Caco-2 (cell line): ENCODE measurements around the gene TNFRSF4. TPM values are rescaled to one million over a fixed set of nuclear protein-coding genes. Genes with fewer than 3 reads are reported as not detected.

Experiments used
- BruUV-seq: library from RNA; stranded (reverse); fragments of 400-500 nt; replicated peaks from 2 replicates; lab custom pipeline; 2021; lab: Mats Ljungman, UMichigan
- CTCF ChIA-PET: fragments of 300-600 bp; sonication (Branson Sonifier 250); formaldehyde crosslinking; loops from one replicate; lab custom pipeline; 2022; ENCODE audit warnings: antibody characterized with exemption; lab: Charles Lee
- POLR2A ChIA-PET: fragments of 300-600 bp; sonication (Branson Sonifier 250); formaldehyde crosslinking; loops from one replicate; lab custom pipeline; 2022; ENCODE audit warnings: antibody characterized with exemption; lab: Charles Lee
- DNase-seq, 2 experiments: peaks; one replicate each; pipeline versions ENCODE4 v3.0.0 to v3.0.0-alpha.2; 2020 to 2022
- H3K27me3 ChIP-seq: replicated peaks from 2 replicates; pipeline ENCODE4 v1.6.0; 2011; ENCODE audit warnings: low read length; ENCODE audit not compliant: control insufficient read depth, insufficient read depth
- H3K36me3 ChIP-seq: 2 replicates; pipeline ENCODE4 v1.5.1; 2011; ENCODE audit warnings: low read length; ENCODE audit not compliant: control insufficient read depth, insufficient read depth
- H3K4me1 ChIP-seq: fragments of 250-450 bp; sonication (Bioruptor Pico); 2 replicates; pipeline ENCODE4 v1.5.1; 2020; ENCODE audit warnings: mild to moderate bottlenecking
- H3K4me3 ChIP-seq: 2 replicates; pipeline ENCODE4 v1.5.1; 2011; ENCODE audit warnings: low read depth, mild to moderate bottlenecking, control low read depth, low read length
- H3K9me3 ChIP-seq: fragments of 250-450 bp; sonication (Bioruptor Pico); 2 replicates; pipeline ENCODE4 v1.5.1; 2020; ENCODE audit warnings: mild to moderate bottlenecking, moderate library complexity
- H3K27ac Mint-ChIP-seq: one replicate; pipeline ENCODE4 v1.8.0; 2022; ENCODE audit warnings: mixed read lengths; ENCODE audit not compliant: unreplicated experiment
- H3K27me3 Mint-ChIP-seq: one replicate; pipeline ENCODE4 v1.8.0; 2022; ENCODE audit warnings: mixed read lengths; ENCODE audit not compliant: insufficient read depth, unreplicated experiment
- H3K36me3 Mint-ChIP-seq: one replicate; pipeline ENCODE4 v1.8.0; 2022; ENCODE audit warnings: mild to moderate bottlenecking, mixed read lengths; ENCODE audit not compliant: insufficient read depth, unreplicated experiment
- H3K4me1 Mint-ChIP-seq: one replicate; pipeline ENCODE4 v1.8.0; 2022; ENCODE audit warnings: low read depth, mixed read lengths; ENCODE audit not compliant: unreplicated experiment
- H3K4me3 Mint-ChIP-seq: one replicate; pipeline ENCODE4 v1.8.0; 2022; ENCODE audit warnings: mild to moderate bottlenecking, moderate library complexity, mixed read lengths; ENCODE audit not compliant: unreplicated experiment
- H3K9me3 Mint-ChIP-seq: one replicate; pipeline ENCODE4 v1.8.0; 2022; ENCODE audit warnings: mixed read lengths; ENCODE audit not compliant: unreplicated experiment
- intact Hi-C: fragments of 100-400 bp; cut with micrococcal nuclease; formaldehyde crosslinking; loops from one replicate; pipeline ENCODE4 v1.10.0; 2022; ENCODE audit not compliant: unreplicated experiment
- total RNA-seq: library from RNA; stranded (reverse); gene quantifications from 2 replicates; pipeline ENCODE4 v1.2.3, GENCODE V29; 2022
- TF ChIP-seq, protein P1 (sequence below), 2 experiments: fragments of 200-600 bp in 1 of 2; IDR thresholded peaks; 1 replicate in 1 of 2; 2 replicates in 1 of 2; pipeline versions ENCODE4 v1.5.1 to v1.8.0; 2011 to 2022; ENCODE audit warnings: antibody characterized with exemption in 1 of 2, control low read depth in 1 of 2, inconsistent platforms in 1 of 2, low read depth in 1 of 2, low read length in 1 of 2, mild to moderate bottlenecking in 1 of 2, moderate library complexity in 1 of 2; ENCODE audit not compliant: insufficient read depth in 1 of 2, severe bottlenecking in 1 of 2, unreplicated experiment in 1 of 2

Gene TNFRSF4
- total RNA-seq, 1 experiment from 2014 or later, result not detected

DNA sequence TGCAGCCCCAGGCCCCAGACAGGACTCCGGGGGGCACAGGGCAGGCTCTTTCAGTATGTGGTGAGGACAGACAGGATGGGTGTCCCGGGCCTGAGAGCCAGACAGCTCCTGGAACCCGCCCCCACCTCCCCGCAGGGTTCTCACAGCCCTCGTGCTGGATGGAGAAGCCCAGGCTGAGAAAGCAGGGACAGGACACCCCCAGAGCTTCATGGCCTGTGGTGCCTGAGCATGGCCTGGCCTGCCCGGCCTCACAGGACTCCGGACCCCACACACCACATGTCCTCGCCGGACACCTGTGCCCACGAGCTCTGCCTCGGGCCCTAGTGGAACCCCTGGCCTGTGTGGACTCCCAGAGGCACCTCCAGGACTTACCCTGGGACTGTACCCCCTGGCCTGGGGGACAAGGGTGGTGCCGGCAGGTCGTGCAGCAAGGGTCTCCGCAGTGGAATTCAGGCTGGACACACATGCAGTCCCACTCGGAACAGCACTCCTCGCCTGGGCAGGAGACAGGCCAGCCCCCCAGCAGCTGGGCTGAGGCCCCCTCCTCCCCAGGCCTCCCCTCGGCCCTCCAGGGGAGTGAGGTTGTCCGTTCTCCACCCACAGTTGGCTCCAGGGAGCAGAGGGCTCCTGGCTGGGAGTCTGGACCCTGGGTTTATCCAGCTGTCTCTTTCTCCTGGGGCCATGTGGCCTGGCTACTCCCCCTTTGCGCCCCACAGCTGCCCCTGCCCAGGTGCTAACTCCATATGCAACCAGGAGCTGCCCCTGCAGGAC, 8.8 kb downstream of the TNFRSF4 start:
- Mint-ChIP-seq H3K4me1 (no peaks in the 10 kb centered on the region), H3K4me3 (no peak overlapping the region), H3K27me3 (no peaks in the 10 kb centered on the region), H3K36me3 (no peaks in the 10 kb centered on the region), H3K27ac (no peak overlapping the region), H3K9me3 (no peaks in the 10 kb centered on the region)
- Histone ChIP-seq H3K4me1 (no peaks in the 10 kb centered on the region), H3K9me3 (no peaks in the 10 kb centered on the region), H3K4me3 (no peak overlapping the region), H3K27me3 (no peaks in the 10 kb centered on the region), H3K36me3 (no peaks in the 10 kb centered on the region)
- no peak for DNase-seq
- intact Hi-C loops, result no loop called here
- TF ChIP-seq, protein P1, sequence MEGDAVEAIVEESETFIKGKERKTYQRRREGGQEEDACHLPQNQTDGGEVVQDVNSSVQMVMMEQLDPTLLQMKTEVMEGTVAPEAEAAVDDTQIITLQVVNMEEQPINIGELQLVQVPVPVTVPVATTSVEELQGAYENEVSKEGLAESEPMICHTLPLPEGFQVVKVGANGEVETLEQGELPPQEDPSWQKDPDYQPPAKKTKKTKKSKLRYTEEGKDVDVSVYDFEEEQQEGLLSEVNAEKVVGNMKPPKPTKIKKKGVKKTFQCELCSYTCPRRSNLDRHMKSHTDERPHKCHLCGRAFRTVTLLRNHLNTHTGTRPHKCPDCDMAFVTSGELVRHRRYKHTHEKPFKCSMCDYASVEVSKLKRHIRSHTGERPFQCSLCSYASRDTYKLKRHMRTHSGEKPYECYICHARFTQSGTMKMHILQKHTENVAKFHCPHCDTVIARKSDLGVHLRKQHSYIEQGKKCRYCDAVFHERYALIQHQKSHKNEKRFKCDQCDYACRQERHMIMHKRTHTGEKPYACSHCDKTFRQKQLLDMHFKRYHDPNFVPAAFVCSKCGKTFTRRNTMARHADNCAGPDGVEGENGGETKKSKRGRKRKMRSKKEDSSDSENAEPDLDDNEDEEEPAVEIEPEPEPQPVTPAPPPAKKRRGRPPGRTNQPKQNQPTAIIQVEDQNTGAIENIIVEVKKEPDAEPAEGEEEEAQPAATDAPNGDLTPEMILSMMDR (IDR thresholded peaks at IDR 0.05; ENCODE audit: insufficient read depth in 1 of 2, low read depth in 1 of 2, low read length in 1 of 2, severe bottlenecking in 1 of 2, unreplicated experiment in 1 of 2), result no peak
- POLR2A ChIA-PET, result interaction anchor here (0.7 kb wide), 1 partner anchor 86 kb away, joined by 3 read pairs; no protein-coding TSS in a partner anchor
- no TSS peak for BruUV-seq
- CTCF ChIA-PET, result no interaction called here

DNA sequence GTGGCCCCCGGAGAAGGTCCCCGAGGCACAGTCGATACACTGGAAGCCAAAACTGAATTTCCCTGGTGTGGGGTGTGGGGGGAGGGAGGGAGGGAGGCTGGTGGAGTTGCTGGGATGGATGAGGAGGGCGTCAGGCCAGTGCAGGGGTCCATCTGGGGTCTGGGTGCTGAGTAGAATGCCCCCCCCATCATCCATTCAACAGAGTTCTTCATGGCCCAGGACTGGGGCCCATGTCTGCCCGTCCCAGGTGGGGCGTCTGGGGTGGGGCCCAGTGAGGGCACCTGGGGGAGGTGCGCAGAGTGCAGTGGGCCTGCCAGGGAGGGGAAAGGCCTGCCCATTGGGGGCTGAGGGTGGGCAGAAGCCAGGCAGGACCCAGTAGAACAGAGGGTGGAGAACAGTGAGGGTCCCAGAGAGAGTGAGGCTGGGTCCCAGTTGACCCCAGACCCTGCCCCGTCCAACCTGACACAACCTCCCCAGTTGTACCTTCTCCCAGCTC, 9.5 kb downstream of the TNFRSF4 start:
- H3K4me1 ChIP-seq, result no peaks in the 10 kb centered on the region
- no peak overlapping the region for H3K4me3 ChIP-seq
- H3K27me3 ChIP-seq, result no peaks in the 10 kb centered on the region
- H3K9me3 ChIP-seq, result no peaks in the 10 kb centered on the region
- BruUV-seq, result no TSS peak
- ChIA-PET CTCF (no interaction called here), POLR2A (interaction anchor here (0.7 kb wide), 1 partner anchor 87 kb away, joined by 3 read pairs; no protein-coding TSS in a partner anchor)
- DNase-seq, result no peak
- TF ChIP-seq, protein P1 (IDR thresholded peaks at IDR 0.05; ENCODE audit: insufficient read depth in 1 of 2, low read depth in 1 of 2, low read length in 1 of 2, severe bottlenecking in 1 of 2, unreplicated experiment in 1 of 2), result no peak
- Mint-ChIP-seq H3K36me3 (no peaks in the 10 kb centered on the region), H3K4me3 (no peak overlapping the region), H3K27me3 (no peaks in the 10 kb centered on the region), H3K4me1 (no peaks in the 10 kb centered on the region), H3K27ac (no peak overlapping the region), H3K9me3 (no peaks in the 10 kb centered on the region)
- intact Hi-C loops, result no loop called here
- H3K36me3 ChIP-seq, result no peaks in the 10 kb centered on the region

DNA sequence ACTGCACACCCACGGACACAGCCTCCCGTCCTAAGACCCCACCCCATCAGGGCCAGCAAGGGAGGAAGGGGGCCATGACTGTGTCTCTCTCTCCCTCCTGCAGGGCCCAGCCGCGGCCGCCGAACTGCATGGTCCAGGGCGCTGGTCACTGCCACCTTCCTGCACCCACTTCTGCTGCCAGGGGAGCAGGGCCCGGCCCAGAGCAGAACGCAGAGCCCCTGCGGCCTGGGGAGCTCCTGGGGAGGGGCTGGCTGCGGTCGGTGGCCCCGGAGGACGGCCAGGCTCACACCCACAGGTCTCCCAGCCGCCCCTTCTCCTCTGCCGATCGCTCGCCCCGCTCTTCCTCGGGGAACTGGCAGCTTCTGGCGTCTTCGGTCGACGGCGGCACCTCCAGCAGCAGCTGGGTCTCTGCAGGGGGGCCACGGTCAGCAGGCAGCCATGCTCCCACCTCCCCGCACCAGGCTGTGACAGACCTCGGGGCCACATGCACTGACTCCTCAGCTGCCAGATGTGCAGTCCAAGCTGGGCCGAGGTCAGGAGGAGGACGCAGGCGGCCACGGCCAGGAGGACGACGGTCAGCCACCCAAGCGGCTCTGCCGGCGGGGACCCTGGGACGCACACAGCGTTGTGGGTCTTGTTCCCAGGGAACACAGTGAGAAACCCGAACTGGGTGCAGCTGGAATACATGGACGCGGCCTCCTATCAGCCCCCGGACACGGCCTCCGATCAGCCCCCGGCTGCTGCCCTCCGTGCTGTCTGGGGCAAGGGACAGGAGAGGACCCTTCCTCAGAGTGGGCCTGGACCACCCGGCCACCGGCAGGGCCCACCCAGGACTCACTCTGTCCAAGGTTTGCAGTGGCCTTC, 10.2 kb downstream of the TNFRSF4 start:
- no peaks in the 10 kb centered on the region for H3K4me1 Mint-ChIP-seq
- POLR2A ChIA-PET, result no interaction called here
- TF ChIP-seq, protein P1 (IDR thresholded peaks at IDR 0.05; ENCODE audit: insufficient read depth in 1 of 2, low read depth in 1 of 2, low read length in 1 of 2, severe bottlenecking in 1 of 2, unreplicated experiment in 1 of 2), result no peak
- no peak for DNase-seq
- H3K4me3 ChIP-seq, result no peak overlapping the region
- intact Hi-C loops, result no loop called here
- no peaks in the 10 kb centered on the region for H3K9me3 ChIP-seq
- no peaks in the 10 kb centered on the region for H3K36me3 Mint-ChIP-seq
- H3K27me3 ChIP-seq, result no peaks in the 10 kb centered on the region
- CTCF ChIA-PET, result no interaction called here
- no peak overlapping the region for H3K27ac Mint-ChIP-seq
- H3K9me3 Mint-ChIP-seq, result no peaks in the 10 kb centered on the region
- H3K4me1 ChIP-seq, result no peaks in the 10 kb centered on the region
- no peak overlapping the region for H3K4me3 Mint-ChIP-seq
- no peaks in the 10 kb centered on the region for H3K27me3 Mint-ChIP-seq
- H3K36me3 ChIP-seq, result no peaks in the 10 kb centered on the region
- BruUV-seq, result no TSS peak
